GM19324 (cell line): Measurements from ENCODE around the gene HOXD11.

Experiments used
- ATAC-seq: cut with Tn5 transposase; IDR thresholded peaks from one replicate; pipeline ENCODE4 v1.9.1; 2021; ENCODE audit warnings: mild to moderate bottlenecking, moderate library complexity; ENCODE audit not compliant: unreplicated experiment, low FRiP score

The HOXD11 gene

GRCh38 chr2:176080540-176081375 is 26.3 kb upstream of the HOXD11 start:
- no peak for ATAC-seq

GRCh38 chr2:176081376-176081836 is 25.7 kb upstream of the HOXD11 start:
- ATAC-seq = no peak

- ATAC-seq = no peak
Observed at GRCh38 chr2:176081837-176082524, 25.1 kb upstream of the HOXD11 start.

- ATAC-seq = no peak
Observed at GRCh38 chr2:176082525-176082823, 24.6 kb upstream of the HOXD11 start.

- ATAC-seq = no peak
Observed at GRCh38 chr2:176082824-176083751, 24.0 kb upstream of the HOXD11 start.

GRCh38 chr2:176083796-176084261 is 23.3 kb upstream of the HOXD11 start, which contains the start of gene EVX2:
Gene EVX2, minus strand, starts transcription at chr2:176083962. Its CDS starts 186 bp downstream, at chr2:176083776.
- no peak for ATAC-seq

GRCh38 chr2:176084611-176085119 is 22.4 kb upstream of the HOXD11 start:
- ATAC-seq = no peak

GRCh38 chr2:176085120-176085788 is 21.8 kb upstream of the HOXD11 start:
- no peak for ATAC-seq

GRCh38 chr2:176085861-176086771 is 21.0 kb upstream of the HOXD11 start:
- ATAC-seq = no peak

GRCh38 chr2:176087330-176088047 is 19.6 kb upstream of the HOXD11 start:
- ATAC-seq = no peak

GRCh38 chr2:176088048-176088936 is 18.8 kb upstream of the HOXD11 start:
- no peak for ATAC-seq

- no peak for ATAC-seq
Observed at GRCh38 chr2:176088937-176089842, 17.9 kb upstream of the HOXD11 start.

- no peak for ATAC-seq
Observed at GRCh38 chr2:176089843-176090395, 17.2 kb upstream of the HOXD11 start.

GRCh38 chr2:176090862-176091261 is 16.2 kb upstream of the HOXD11 start:
- ATAC-seq = no peak

GRCh38 chr2:176091329-176092258 is 15.5 kb upstream of the HOXD11 start:
- ATAC-seq = no peak
